GM12872 (cell line): ENCODE results near the gene DENND6B.

Source experiments
- CTCF ChIP-seq: IDR thresholded peaks from 3 replicates; pipeline ENCODE4 v1.5.1; 2011; ENCODE audit warnings: low read depth, mild to moderate bottlenecking, low read length, moderate library complexity; ENCODE audit not compliant: insufficient read depth

The DENND6B gene

DNA sequence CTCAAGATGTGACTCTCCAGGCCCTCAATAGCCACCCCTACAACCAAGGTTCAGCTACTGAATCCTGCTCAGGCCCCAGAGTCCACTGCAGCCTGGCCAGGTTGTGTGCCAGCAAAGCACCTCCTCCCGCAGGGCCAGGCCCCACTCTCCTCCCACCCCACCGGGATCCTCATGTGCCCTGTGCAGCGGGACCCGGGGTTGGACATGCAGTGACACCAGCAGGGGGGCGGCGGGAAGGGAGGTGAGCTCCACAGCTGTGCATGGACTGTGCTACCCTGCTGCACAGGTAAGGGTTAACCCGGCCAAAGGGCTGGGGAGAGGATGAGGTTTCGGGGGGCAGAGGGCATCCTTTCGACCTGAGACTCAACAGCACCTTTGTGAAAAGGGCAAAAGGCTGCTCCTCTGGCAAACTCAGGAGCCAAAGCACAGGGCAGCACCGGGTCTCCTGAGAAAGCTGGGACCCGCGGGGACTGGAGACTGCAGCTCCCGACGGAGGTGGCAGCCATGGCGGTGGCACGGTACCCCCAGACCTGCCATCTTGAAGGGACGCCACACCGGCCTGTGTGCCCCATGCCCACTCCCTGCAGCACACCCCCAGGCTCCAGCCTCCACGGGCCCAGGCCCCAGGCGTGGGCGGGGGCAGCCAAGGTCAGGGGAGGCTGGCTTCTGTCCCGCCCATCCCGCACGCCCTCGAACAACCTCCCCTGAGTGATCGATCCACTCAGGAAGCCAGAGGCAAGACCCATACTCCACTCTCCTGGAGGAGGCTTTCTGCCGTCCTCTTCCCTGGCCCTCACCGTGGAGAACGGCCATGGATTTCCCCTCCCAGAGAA lies 29.9 kb downstream of the DENND6B start:
- no peak for TF ChIP-seq CTCF

DNA sequence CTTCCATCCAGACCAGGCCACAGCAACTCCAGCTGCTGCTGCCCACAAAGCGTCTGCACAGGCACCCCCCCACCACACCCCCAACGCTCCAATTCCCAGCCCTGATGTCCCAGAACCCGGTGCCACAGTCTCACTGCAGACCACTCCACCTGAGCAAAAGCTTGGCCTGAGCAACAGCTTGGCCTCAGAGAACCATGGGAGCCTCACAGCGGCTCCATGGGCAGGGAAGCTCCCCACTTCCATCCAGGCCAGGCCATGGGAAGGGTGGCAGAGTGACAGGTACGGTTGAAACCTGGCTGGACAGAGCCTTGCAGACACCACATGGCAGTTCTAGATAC lies 32.5 kb downstream of the DENND6B start:
- no peak for TF ChIP-seq CTCF

DNA sequence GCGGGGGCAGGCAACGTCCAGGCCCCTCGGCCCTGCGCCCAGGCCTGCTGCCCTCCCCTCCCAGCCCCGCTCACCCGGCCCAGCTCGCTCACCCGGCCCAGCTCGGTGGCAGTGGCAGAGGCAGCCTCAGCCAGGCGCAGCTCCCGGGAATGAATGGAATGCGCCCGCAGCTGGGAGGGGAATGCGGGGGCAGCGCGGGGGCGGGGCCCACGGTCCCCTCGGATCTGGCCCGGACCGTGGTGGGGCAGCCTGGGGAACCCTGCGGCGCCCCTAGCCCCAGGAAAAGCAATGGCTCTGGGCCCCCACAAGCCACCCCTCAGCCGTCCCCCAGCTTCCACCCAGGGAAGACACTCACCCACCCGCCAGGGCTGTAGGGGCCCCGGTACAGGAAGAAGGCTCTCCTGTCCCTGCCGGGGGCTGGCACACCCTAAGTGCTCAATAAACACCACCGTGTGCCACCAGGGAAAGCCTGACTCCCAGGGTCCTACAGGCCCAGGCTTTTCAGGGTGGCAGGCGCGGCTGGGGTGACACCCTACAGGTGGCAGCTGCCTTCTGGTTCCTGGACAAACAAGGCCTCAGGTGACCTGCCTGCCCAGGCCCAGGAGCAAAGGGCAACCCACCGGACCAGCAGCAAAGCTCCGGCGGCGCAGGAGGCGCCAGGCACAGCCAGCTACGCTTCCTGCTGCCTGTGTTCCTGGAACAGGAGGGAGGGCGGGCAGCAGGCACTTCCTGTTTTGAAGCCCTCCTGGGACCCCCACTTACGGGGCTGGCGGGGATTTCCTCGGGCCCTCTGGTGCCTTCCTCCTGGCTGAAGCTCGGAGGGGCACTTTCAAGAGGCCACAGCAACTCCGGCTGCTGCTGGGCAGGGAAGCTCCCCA lies 33.1 kb downstream of the DENND6B start:
- no peak for TF ChIP-seq CTCF

DNA sequence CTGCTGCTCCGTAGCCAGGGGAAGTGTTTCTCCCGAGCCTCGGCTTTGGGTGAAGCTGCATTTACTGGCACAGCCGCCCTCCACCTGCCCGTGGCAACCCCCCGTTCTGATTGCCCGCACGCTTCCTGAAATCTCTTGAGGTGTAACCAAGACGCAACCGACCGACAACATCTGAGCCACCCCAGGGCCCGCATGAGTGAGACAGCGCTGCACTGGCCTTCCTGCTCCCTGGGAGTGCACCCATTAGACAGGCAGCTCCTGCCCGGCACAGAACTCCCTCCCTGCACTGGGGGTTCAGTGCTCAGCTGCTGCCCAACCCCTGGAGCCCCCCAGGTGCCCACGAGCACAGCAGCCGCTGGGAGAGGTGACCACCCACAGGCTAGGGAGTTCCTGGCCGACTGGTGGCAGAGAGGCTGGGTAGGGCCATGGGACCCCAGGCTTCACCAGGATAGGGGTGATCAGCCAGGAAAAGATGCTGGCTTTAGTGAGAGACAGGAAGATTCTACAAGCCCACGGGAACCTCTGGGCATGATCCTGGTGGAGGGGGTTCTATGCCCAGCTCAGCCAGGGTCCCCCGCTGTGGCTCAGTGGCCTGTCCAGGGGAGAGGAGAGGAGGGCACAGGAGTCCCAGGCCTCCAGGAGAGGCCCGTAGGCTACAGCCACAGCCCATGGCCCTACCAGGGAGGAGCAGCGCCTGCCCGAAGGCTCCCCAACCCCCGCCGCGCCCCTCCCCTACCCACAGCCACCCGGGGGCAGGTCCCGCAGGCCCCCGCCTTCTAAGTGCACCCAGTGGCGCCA lies 34.0 kb downstream of the DENND6B start:
- TF ChIP-seq CTCF: no peak

DNA sequence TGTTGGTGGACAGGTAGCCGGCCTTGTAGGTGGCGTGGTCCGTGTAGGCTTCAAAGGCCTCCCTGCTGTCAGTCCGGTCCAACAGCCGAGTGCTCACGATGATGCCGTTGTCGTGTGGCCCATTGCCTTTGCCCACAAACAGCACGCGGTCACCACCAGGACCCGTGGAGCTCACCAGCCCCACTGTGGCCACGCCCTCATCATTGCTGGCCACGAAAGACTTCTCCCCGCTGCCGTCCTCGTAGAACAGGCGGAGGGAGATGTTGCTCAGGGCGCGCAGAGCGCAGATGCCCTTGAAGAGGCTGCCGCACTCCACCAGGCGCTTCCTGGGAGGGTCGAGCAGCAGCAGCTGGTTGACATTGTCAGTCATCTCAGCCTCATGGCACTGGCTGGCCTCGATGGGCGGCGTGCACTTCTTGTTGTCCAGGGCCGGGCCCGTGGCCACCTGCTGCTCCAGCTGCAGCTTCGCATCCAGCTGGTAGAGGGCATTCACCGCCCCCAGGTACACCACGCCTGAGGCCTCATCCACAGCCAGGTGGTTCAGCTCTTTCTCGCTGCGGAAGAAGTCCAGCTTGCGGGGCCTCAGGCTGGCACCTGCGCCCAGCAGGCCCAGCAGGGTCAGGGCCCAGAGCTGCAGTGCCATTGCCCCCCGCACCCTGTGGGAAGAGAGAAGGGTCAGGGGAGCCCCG lies 36.7 kb downstream of the DENND6B start:
- TF ChIP-seq CTCF: no peak

DNA sequence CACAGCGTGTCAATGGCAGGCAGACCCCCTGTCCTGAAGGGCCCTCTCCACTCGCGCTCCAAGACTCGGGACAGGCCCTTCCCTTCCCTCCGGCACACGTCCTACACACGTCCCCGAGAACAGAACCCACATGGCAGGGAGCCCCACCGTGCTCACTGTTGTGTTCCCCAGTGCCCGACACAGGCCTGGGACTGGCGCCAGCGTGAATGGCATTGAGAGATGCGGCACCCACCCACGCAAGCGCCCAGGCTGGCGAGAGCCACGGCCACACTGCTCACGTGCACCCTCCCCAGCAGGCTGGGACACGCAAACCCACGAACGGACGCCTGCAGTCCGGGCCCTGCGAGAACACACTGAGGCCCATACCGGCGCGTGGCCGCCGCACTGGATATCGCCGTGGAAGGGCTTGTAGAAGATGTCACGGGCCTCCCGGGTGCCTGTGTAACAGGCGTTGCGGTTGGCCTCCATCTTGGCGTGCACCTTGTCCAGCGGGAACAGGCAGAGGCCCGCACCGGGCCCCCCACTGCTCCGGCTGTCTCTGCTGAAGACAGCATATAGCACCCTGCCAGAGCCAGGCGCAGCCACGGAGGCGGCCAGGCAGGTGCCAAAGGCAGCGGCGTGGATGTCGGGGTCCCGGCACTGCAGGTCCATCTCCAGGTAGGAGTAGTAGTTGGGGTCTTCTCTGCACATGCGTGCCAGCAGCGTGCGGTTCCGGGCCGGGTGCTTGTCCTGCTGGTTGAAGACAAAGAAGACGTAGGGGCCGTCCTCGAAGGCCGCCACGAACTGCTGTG lies 37.5 kb downstream of the DENND6B start:
- no peak for TF ChIP-seq CTCF
